Dendritic cell treated with granulocyte-macrophage colony-stimulating factor and Interleukin-4, amounts not matched to agents 40 ng/mL and 50 ng/mL, for 4 days (primary cell): Measurements from ENCODE around the gene MCC.

Experiments used
- H3K27ac Mint-ChIP-seq: one replicate; pipeline ENCODE4 v1.8.0; 2022; ENCODE audit warnings: mild to moderate bottlenecking, mixed read lengths
- H3K27me3 Mint-ChIP-seq: one replicate; pipeline ENCODE4 v1.8.0; 2022; ENCODE audit warnings: mild to moderate bottlenecking, mixed read lengths
- H3K36me3 Mint-ChIP-seq: one replicate; pipeline ENCODE4 v1.8.0; 2022; ENCODE audit warnings: low read depth, mixed read lengths
- H3K4me1 Mint-ChIP-seq: one replicate; pipeline ENCODE4 v1.8.0; 2022; ENCODE audit warnings: low read depth, mixed read lengths
- H3K4me3 Mint-ChIP-seq: one replicate; pipeline ENCODE4 v1.8.0; 2022; ENCODE audit warnings: mild to moderate bottlenecking, moderate library complexity, mixed read lengths
- H3K9me3 Mint-ChIP-seq: one replicate; pipeline ENCODE4 v1.8.0; 2022; ENCODE audit warnings: mixed read lengths
- intact Hi-C: fragments of 100-400 bp; cut with micrococcal nuclease; formaldehyde crosslinking; loops from one replicate; pipeline ENCODE4 v1.15.0; 2022

Gene MCC

GRCh38 chr5:113269023-113269997 lies 218.9 kb downstream of the MCC start:
- no peak overlapping the region for H3K27ac Mint-ChIP-seq

GRCh38 chr5:113268232-113268631 lies 220.0 kb downstream of the MCC start:
- no peak overlapping the region for H3K27ac Mint-ChIP-seq
- H3K36me3 Mint-ChIP-seq, result no peaks in the 10 kb centered on the region
- H3K27me3 Mint-ChIP-seq, result peaks cover 5% of the 10 kb centered on the region
- intact Hi-C loops, result no loop called here
- H3K9me3 Mint-ChIP-seq, result no peaks in the 10 kb centered on the region
- H3K4me1 Mint-ChIP-seq, result no peaks in the 10 kb centered on the region
- H3K4me3 Mint-ChIP-seq, result no peak overlapping the region

More at GRCh38 chr5:113269023-113269997, 218.9 kb downstream of the MCC start:
- Mint-ChIP-seq H3K27me3 (peaks cover 6% of the 10 kb centered on the region), H3K4me1 (no peaks in the 10 kb centered on the region), H3K4me3 (no peak overlapping the region), H3K36me3 (no peaks in the 10 kb centered on the region), H3K9me3 (no peaks in the 10 kb centered on the region)
- intact Hi-C loops, result no loop called here

GRCh38 chr5:113267361-113267900 lies 220.8 kb downstream of the MCC start:
- no peaks in the 10 kb centered on the region for H3K4me1 Mint-ChIP-seq
- intact Hi-C loops, result no loop called here
- no peak overlapping the region for H3K27ac Mint-ChIP-seq

GRCh38 chr5:113266913-113267227 lies 221.4 kb downstream of the MCC start:
- intact Hi-C loops, result no loop called here
- H3K27me3 Mint-ChIP-seq, result peaks cover 5% of the 10 kb centered on the region

More at GRCh38 chr5:113267361-113267900, 220.8 kb downstream of the MCC start:
- Mint-ChIP-seq H3K36me3 (no peaks in the 10 kb centered on the region), H3K9me3 (no peaks in the 10 kb centered on the region), H3K4me3 (no peak overlapping the region), H3K27me3 (peaks cover 5% of the 10 kb centered on the region)

GRCh38 chr5:113266227-113266912 lies 221.9 kb downstream of the MCC start:
- H3K4me3 Mint-ChIP-seq, result no peak overlapping the region
- peaks cover 5% of the 10 kb centered on the region for H3K27me3 Mint-ChIP-seq
- intact Hi-C loops, result no loop called here
- H3K4me1 Mint-ChIP-seq, result no peaks in the 10 kb centered on the region
- H3K9me3 Mint-ChIP-seq, result no peaks in the 10 kb centered on the region
- H3K27ac Mint-ChIP-seq, result no peak overlapping the region
- H3K36me3 Mint-ChIP-seq, result no peaks in the 10 kb centered on the region

More at GRCh38 chr5:113266913-113267227, 221.4 kb downstream of the MCC start:
- Mint-ChIP-seq H3K36me3 (no peaks in the 10 kb centered on the region), H3K4me1 (no peaks in the 10 kb centered on the region), H3K4me3 (no peak overlapping the region), H3K27ac (no peak overlapping the region), H3K9me3 (no peaks in the 10 kb centered on the region)

- H3K36me3 Mint-ChIP-seq, result no peaks in the 10 kb centered on the region
- H3K27ac Mint-ChIP-seq, result no peak overlapping the region
- intact Hi-C loops, result no loop called here
- H3K4me1 Mint-ChIP-seq, result no peaks in the 10 kb centered on the region
- H3K4me3 Mint-ChIP-seq, result no peak overlapping the region
- H3K27me3 Mint-ChIP-seq, result peaks cover 5% of the 10 kb centered on the region
- H3K9me3 Mint-ChIP-seq, result no peaks in the 10 kb centered on the region
These were observed 223.1 kb downstream of the MCC start for GRCh38 chr5:113265190-113265589.

- Mint-ChIP-seq H3K27me3 (peaks cover 5% of the 10 kb centered on the region), H3K9me3 (no peaks in the 10 kb centered on the region)
- intact Hi-C loops, result no loop called here
These were observed 224.2 kb downstream of the MCC start for GRCh38 chr5:113264046-113264445.

GRCh38 chr5:113263545-113263944 lies 224.7 kb downstream of the MCC start:
- H3K4me1 Mint-ChIP-seq, result no peaks in the 10 kb centered on the region
- intact Hi-C loops, result no loop called here
- no peaks in the 10 kb centered on the region for H3K36me3 Mint-ChIP-seq
- H3K27me3 Mint-ChIP-seq, result peaks cover 3% of the 10 kb centered on the region
- H3K9me3 Mint-ChIP-seq, result no peaks in the 10 kb centered on the region
- no peak overlapping the region for H3K27ac Mint-ChIP-seq
- H3K4me3 Mint-ChIP-seq, result no peak overlapping the region

More at GRCh38 chr5:113264046-113264445, 224.2 kb downstream of the MCC start:
- Mint-ChIP-seq H3K4me3 (no peak overlapping the region), H3K27ac (no peak overlapping the region), H3K36me3 (no peaks in the 10 kb centered on the region), H3K4me1 (no peaks in the 10 kb centered on the region)

- no peaks in the 10 kb centered on the region for H3K36me3 Mint-ChIP-seq
- no peaks in the 10 kb centered on the region for H3K4me1 Mint-ChIP-seq
- no peak overlapping the region for H3K27ac Mint-ChIP-seq
- intact Hi-C loops, result no loop called here
- H3K27me3 Mint-ChIP-seq, result peaks cover 5% of the 10 kb centered on the region
- no peak overlapping the region for H3K4me3 Mint-ChIP-seq
- no peaks in the 10 kb centered on the region for H3K9me3 Mint-ChIP-seq
These were observed 225.6 kb downstream of the MCC start for GRCh38 chr5:113262674-113263073.

- Mint-ChIP-seq H3K27ac (no peak overlapping the region), H3K9me3 (no peaks in the 10 kb centered on the region), H3K4me1 (no peaks in the 10 kb centered on the region), H3K4me3 (no peak overlapping the region), H3K27me3 (peaks cover 10% of the 10 kb centered on the region), H3K36me3 (no peaks in the 10 kb centered on the region)
- intact Hi-C loops, result no loop called here
These were observed 229.2 kb downstream of the MCC start for GRCh38 chr5:113259034-113259433.

- Mint-ChIP-seq H3K9me3 (no peaks in the 10 kb centered on the region), H3K36me3 (no peaks in the 10 kb centered on the region), H3K4me3 (no peak overlapping the region), H3K27me3 (peaks cover 15% of the 10 kb centered on the region), H3K4me1 (no peaks in the 10 kb centered on the region), H3K27ac (no peak overlapping the region)
- intact Hi-C loops, result no loop called here
These were observed 230.7 kb downstream of the MCC start for GRCh38 chr5:113257545-113257944.

- Mint-ChIP-seq H3K36me3 (no peaks in the 10 kb centered on the region), H3K4me3 (no peak overlapping the region), H3K27me3 (peaks cover 15% of the 10 kb centered on the region), H3K9me3 (no peaks in the 10 kb centered on the region), H3K4me1 (no peaks in the 10 kb centered on the region), H3K27ac (no peak overlapping the region)
- intact Hi-C loops, result no loop called here
These were observed 231.4 kb downstream of the MCC start for GRCh38 chr5:113256671-113257452.

- H3K27me3 Mint-ChIP-seq, result peaks cover 15% of the 10 kb centered on the region
- no peaks in the 10 kb centered on the region for H3K9me3 Mint-ChIP-seq
- H3K4me3 Mint-ChIP-seq, result no peak overlapping the region
- no peaks in the 10 kb centered on the region for H3K36me3 Mint-ChIP-seq
- H3K4me1 Mint-ChIP-seq, result no peaks in the 10 kb centered on the region
- no peak overlapping the region for H3K27ac Mint-ChIP-seq
- intact Hi-C loops, result no loop called here
These were observed 232.5 kb downstream of the MCC start for GRCh38 chr5:113255579-113256386.
